GM21576 (cell line): Measurements from ENCODE around the gene ARHGAP24.
"Not testable (repeated sequence)": the region's sequence is repeated elsewhere in the genome, so short reads cannot be mapped to it uniquely, and the experiment has no call there.

Source experiments
- ATAC-seq: cut with Tn5 transposase; IDR thresholded peaks from one replicate; pipeline ENCODE4 v1.9.1; 2021; ENCODE audit warnings: mild to moderate bottlenecking, moderate library complexity; ENCODE audit not compliant: unreplicated experiment

Gene ARHGAP24

DNA sequence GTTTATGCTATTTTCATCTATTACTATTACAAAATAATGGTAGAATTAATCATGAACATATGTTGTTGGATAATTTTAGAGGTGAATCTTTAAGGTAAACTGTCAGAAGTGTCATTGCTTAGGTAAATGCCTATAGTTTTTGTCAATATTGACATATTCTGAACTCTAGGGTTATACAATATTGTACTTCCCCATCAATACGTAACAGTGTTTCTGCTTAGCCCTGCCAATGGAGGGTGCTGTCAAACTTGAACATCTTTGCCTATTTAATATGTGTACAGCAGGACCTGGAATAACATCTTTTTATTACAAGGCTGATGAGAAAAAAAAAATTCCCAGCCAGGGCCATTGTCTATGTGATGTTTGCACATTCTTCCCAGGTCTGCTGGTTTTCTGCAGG lies 40.8 kb downstream of the ARHGAP24 start:
- ATAC-seq = no peak

DNA sequence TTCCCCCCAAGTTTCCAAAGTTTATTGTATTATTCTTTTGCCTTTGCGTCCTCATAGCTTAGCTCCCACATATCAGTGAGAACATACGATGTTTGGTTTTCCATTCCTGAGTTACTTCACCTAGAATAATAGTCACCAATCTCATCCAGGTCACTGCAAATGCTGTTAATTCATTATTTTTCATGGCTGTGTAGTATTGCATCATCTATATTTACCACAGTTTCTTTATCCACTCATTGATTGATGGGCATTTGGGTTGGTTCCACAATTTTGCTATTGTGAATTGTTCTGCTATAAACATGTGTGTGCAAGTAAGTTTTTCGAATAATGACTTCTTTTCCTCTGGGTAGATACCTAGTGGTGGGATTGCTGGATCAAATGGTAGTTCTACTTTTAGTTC lies 43.6 kb downstream of the ARHGAP24 start:
- ATAC-seq = not testable (repeated sequence)

DNA sequence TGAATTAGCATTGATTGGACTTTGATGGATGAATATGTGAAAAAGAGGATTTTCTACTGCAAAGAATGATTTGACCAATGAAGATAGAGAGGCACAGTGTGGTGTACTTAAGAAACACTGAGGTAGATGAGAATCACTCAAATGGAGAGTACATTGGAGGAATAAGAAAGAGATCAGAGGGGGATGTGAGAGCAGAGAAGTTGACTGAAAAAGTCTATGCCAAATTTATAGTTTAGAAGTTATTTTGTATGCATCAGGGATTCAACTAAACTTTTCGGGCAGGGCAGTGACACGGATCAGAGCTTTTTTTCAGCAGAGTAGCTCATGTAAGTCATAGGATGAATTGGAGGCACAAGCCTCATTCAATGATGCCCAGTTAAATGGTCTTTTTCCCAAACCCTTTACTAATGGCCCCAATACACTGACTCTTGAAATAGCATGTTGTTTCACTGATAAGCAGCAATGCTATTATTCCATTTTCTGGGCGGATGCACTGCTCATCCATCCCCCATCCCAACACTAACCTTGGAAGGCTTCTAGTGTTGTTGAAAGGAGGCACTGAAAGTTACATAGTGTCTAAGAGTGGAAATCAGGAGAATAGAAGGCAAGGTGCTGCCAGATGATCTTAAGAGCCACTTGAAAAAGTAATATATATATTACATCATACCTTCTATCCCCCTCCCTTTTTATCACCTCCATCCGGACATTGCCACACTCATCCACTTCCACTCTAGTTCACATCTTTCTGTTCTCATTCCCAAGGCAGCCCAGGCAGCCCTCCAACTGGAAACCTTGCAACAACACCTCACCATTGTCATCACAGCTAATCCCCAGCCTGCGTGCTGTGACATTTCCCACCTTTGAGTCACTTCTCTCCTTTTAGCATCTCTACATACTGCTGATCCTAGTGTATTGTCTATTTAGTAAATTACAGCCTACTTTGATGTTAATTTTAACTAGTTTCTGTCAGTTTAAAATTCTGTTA lies 46.1 kb downstream of the ARHGAP24 start:
- ATAC-seq = no peak

DNA sequence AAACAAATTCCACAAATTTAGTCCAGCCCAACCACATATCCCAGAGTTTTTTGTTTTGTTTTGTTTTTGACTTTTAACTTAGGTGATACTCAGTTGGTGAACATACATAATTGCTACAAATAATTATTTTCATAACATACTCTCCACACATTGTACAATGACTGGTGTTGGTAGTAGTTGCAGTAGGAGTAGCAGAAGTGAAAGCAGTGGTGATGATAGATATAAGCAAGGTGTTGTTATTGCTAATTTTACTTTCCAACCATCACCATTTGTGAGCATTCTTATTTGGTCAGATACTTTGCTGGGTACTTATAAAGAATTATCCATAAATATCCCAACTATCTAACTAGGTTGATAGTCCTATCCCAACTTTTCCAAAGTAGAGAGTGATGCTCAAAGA lies 47.3 kb downstream of the ARHGAP24 start:
- peak; percentile 52 for ATAC-seq

DNA sequence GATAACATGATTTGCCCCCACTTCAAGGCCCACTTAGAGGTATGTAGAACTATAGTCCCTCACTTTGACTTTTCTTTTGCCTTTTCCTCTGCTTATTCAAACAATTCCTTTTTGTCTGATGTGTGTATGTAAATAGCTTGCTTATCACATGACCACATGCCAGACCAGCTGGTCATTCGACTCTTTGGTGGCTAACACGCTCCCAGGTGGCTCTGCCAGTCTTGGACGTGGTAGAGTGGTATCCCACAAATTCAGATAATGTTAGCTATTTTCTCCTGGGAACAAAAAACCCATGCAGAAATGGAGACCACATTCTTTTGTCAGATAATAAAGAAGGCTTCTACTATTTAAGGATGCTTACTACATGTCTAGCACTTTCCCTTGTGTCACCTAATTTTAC lies 47.9 kb downstream of the ARHGAP24 start:
- ATAC-seq = no peak

DNA sequence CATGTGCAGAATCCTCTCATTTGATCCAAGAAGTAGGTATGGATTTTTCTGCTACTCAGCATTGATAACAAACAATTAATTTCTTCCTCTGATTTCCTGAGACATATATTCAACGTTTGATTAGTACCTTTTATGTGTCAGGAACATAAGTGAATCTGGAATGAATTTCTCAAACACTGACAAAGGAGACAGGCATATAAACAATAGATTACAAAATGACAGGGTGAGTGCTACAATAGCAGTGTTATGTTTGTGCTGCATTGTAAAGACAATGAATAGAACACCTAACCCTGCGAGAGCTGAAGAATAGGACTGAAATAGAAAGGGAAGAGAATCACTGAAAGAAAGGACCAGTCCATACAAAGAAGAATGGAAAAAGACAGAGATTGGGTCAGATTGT lies 52.9 kb downstream of the ARHGAP24 start:
- no peak for ATAC-seq

DNA sequence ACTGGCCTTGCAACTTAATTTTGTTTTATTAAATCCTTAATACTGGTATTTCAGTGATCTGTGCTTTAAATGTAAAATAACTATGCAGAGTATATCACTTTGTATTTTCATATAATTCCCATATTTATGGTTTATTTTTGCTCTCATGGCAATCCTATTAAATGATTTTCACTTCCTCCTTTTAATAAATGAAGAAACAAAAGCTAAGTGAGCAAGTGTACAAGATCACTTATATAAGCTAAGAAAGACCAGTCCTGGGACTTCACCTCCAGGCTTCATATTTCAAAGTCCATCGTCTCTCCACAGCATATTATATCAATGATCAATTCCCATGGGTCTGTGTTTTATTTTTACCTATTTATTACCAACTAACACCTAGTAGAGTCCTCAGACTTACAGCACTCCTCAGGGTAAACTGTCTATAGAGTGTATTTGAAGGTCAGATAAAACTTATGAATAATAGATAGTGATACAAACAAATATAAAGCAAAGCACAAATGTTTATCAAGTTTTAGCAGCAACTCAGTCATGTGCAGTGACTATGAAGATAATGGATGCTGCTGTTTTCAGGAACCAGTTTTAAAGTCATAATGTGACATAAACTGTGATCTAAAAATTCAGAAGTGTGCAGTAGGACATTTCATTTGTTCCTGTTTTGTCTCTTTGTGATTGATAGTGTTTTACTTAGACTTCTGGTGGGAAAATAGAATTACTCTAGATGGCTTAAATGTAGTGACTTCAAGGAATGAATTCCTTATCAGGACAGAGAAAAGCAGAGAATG lies 56.8 kb downstream of the ARHGAP24 start:
- ATAC-seq = no peak

DNA sequence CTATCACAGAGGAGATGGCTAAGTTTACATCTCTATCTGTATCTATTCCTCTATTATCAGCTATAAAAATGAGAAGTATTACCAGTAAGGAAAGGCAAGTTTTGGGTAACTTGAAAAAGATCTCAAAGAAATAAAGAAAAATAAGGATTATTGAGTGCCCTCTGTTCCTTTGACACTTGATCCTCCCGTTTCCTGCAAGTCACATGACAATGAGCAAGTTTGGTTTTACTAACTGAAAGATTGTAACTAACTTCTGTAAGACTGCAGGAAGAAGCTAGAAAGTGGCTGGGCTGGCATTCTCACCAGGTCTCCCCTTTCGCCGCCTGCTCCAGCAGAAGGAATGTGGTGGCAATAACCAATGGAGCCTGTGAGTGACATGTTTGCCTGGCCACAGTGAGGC lies 59.2 kb downstream of the ARHGAP24 start:
- no peak for ATAC-seq

DNA sequence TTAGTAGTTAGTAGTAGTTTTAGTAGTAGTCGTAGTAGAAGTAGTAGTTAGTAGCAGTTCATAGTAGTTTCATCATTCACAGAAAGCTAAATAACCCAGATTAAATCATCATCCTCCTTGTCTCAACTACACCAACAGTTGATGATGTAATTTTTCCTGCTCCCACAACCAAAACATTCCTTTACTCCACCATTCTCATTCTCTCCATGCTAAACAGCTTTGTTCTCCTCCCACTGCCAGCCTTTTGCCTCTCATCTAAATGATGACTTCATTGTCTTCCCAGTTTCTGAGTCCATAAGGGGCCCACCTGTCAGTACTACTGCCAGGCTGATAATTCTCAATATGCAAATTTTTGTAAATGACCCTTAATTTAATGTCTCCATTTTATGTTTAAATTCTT lies 68.9 kb downstream of the ARHGAP24 start:
- no peak for ATAC-seq

DNA sequence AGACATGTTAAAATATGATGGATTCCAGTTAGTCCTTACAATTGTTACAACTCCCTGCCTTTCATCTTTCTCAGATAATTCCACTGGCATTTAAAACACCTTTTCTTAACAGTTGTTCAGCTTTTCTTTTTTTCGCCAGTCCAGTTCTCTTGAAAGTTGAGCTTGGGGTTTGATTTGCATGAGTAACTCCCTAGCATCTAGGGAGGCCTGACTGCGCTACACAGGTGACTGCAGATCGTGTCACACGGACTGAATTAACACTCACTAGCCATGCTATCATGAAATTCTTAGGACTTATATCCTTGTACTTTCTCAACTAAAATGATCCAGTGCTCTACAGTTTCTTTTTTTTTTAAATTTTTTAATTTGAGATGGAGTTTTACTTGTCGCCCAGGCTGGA lies 69.8 kb downstream of the ARHGAP24 start:
- ATAC-seq = no peak

DNA sequence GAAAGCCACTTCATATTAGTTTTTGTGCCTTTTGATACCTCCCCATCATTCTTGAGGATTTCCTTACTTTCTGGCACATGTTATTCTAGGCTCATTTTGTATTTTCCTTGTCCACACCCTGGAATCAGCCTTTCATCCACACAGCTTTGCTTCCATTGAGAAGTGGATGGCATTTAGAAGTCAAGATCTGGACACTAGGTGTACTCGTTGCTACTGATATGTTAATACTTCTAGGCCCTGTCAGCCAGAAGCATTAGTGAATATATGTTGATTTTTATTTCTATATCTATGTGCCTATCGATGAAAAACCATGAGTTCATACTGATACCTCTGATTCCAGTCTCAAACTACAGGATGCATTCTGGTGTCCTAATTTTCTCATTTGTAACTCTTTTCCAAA lies 73.2 kb downstream of the ARHGAP24 start:
- ATAC-seq = no peak

DNA sequence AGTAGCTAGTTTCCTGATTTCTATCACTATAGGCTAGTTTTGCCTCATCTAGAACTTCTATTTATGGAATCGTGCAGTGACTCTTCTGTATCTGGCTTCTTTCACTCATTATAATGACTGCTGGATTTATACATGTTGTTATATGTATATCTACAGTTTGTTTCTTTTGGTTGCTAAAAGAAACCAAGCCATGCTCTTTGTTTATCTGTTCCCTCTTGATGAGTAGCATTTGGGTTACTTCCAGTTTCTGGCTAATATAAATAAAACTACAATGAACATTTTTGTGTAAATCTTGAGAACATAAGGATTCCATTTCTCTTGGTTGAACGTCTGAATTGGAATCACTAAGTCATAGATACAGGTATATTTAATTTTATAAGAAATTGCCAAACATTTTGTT lies 73.9 kb downstream of the ARHGAP24 start:
- no peak for ATAC-seq

DNA sequence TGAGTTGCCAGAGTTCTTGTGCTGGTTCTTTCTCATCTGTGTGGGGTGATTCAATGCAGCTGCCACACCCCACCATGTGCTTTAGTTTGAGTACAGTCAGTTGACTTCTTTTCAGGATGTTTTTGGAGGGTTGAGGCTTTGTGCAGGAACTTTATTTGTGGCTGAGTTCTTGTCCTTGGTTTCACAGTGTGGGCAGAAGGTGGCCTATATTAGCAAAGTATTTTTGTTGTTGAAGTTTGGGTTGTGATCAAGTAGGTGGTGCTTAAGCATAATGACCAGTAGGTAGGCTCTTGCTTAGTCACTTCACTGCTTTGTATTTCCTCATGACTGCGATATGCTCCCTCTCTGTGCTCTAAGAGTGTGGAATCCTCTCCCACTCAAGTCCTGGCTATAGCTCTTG lies 80.3 kb downstream of the ARHGAP24 start:
- ATAC-seq = peak; percentile 31

DNA sequence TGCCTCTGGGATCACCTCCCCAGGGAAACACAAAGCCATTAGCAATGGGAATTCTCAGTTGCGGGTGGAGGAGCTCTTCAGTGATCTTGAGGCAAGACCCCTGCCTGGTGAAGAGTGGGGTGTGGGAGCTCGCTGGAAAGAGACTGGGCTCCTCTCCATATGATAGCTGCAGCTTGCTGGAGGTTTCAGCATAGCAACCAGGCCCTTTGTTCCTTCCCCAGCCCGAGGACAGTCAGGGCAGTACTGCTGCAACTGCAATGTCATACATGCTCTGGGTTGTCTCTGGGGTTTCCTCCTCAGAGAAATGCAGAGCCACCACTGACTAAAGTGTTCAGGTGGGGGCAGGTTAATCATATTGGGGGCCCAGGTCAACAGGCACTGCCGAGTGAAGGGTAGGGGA lies 81.3 kb downstream of the ARHGAP24 start:
- peak; percentile 66 for ATAC-seq

DNA sequence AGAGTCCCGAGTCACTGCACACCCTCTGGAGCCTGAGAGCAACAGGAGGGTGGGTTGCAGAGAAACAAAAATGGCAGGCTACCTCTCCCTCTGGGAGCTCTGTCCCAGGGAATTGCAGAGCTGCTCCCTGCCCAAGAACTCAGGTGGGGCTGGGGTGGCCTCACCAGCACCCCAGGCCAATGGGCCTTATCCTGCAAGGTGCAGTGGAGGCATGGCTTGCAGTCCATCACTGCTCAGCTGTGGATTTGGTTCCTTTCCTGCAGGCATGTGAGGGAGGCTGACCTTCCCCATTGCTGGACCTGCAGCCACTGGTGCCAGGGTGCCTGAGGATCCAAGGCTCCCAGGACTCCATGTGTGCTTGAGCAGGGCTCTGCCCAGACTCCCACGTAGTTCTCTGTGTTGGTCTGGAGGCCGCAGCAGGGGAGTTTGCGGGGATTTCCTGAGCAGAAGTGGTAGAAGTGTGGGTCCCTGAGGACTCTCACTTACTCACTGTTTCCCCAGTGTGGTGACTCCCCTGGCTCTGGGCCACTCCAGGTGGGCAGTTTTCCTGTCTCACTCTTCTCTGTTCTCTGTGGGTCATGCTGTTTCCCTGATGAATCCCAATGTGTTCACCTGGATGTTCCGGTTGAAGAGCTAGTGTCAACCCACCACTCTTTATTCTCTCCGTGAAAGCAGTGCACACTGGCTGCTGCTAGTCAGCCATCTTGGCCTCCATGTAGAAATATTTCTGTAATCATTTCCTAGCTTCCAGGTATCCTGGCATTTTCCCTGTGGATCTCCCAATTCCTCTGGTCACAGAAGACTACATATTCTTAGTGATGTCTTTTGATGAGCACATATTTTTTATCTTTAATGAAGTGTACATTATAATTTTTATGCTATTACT lies 82.3 kb downstream of the ARHGAP24 start:
- peak; percentile 82 for ATAC-seq

DNA sequence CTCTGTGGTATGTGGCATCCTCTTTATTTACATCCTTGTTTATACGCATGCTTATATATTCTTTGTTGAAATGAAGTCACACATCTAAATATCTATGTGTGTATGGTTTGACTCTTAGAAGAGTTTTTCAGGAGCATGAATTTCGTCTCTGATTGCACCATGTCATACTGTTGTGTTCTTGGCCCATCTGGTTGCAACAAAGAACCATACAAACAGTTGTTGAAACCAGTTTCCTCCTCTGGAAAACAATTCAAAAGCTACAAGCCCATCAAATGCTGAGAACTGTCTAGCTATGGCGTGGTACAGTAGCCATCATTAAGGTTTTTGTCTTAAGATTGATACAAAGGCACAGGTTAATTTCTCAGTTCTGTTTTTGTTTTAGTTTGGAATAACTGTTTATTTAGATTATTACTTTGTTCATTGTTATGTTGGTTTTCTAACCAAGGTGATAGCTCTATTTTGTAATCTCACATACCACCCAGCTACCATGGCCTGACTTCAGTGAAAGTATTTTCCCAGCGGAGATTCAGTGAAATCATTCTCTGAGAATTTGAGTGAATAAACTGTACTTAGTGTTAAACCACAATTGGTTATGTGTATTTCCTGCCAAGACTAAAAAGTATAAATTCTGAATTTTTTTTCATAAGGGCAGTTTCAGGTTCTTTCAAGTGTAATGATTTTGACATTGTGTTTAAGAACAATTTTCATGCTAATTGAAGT lies 91.0 kb downstream of the ARHGAP24 start:
- no peak for ATAC-seq

DNA sequence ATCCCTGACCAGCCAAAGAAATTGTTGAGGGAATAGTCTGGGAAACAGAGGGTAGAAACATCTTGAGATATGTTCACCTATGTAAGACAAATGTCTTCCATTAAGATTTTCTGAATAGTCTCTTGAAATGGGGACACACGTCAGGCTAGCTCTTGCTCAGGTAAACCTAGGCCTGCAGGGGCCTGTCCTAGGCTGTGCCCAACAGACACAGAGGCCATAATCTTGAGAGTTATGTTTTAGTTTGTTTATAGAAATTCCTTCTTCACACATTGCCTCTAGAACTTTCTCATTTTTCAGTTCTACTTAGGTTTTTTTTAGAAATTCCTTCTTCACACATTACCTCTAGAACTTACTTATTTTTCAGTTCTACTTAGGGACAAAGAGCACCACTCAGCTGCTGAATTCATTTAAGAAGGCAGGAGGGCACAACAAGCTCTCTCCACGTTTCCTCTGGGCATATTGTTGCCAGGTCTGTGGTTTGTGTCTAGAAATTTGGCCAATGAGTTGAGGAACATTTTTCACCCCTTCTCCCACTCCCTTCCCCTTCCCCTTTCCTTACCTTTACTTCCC lies 94.9 kb downstream of the ARHGAP24 start:
- peak; percentile 79 for ATAC-seq

DNA sequence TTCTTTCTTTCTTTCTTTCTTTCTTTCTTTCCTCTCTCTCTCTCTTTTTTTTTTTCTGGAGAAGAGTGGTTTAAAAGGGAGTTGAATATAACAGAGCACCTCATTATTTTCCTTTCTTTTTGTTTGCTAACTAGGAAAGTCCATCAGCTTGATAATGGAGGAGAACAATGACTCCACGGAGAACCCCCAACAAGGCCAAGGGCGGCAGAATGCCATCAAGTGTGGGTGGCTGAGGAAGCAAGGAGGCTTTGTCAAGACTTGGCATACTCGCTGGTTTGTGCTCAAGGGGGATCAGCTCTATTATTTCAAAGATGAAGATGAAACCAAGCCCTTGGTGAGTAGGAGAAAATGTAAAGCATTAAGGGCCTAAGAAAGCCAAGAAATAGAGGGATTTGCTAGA lies 95.4 kb downstream of the ARHGAP24 start:
- ATAC-seq = no peak

DNA sequence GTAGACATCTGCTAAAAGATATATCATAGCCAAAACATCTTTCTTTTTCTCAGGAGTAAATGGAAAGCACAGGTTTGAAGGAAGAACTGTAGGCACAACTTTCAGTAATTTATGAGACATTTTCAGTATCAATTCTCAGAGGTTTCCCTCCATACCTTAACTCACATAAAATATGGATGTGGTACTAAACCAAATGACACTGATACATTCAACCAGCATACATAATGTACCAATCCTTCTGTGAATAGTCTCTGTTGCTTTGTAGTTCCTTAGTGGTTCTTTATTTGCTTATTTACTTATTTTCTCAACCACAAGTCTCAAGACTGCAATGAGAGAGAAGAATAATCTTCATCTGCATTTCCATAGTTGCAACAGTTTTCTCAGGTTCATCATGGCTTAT lies 96.1 kb downstream of the ARHGAP24 start:
- no peak for ATAC-seq

DNA sequence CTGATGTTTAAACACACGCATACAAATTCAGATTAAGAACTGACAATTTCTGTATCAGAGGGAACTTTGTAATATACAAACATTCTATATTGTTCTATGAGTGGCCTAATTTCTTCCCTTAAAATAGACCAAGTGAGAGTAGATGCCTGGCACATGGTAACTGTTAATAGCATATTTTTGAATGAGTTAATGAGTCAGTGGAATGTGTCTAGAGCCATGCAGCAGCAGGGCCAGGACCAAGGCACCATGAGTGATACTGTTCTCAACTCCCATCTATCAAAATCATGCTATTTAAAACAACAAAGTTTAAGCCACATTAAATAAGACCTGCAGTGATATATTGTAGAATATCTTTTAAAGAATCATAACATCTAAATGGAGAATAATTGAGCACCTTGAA lies 98.3 kb downstream of the ARHGAP24 start:
- no peak for ATAC-seq
